SK-N-MC (cell line): ENCODE results near the gene DOCK9.

ENCODE experiments used
- EZH2 ChIP-seq: fragments of 200-600 bp; sonication (generic); IDR thresholded peaks from one replicate; pipeline ENCODE4 v1.6.1; 2017; ENCODE audit warnings: antibody characterized with exemption
- FOXP2 ChIP-seq: optimal IDR thresholded peaks from 2 replicates; pipeline ENCODE3; 2011; ENCODE audit warnings: mild to moderate bottlenecking, moderate library complexity; ENCODE audit not compliant: insufficient read depth; ENCODE audit errors: extremely low read length, control extremely low read depth
- POLR2AphosphoS5 ChIP-seq: IDR thresholded peaks from 2 replicates; pipeline ENCODE4 v1.6.1; 2012; ENCODE audit warnings: mild to moderate bottlenecking, low read depth, low read length, borderline replicate concordance

DNA sequence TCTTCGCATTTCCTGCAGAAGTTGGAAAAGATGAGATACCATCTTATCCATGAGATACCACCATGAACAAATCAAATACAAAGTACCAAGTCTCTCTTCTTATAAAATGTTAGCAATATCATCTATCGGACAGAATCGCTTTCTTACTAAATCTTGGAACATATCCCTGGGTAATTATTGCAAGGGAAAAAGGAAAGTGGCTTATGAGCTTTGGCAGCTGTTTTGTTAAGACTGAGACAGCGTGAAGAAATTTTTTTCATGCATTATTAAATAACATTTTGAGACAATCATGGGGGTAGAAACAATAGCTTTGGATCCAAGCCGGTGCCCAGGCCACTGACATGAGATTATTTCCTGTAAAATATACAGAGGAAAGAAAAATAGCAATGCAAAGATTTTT is 84.5 kb downstream of the DOCK9 start:
- TF ChIP-seq EZH2, result no peak
- TF ChIP-seq POLR2AphosphoS5, result no peak
- TF ChIP-seq FOXP2, result no peak
